ENCODE results near the gene RREB1.

Gene RREB1

DNA sequence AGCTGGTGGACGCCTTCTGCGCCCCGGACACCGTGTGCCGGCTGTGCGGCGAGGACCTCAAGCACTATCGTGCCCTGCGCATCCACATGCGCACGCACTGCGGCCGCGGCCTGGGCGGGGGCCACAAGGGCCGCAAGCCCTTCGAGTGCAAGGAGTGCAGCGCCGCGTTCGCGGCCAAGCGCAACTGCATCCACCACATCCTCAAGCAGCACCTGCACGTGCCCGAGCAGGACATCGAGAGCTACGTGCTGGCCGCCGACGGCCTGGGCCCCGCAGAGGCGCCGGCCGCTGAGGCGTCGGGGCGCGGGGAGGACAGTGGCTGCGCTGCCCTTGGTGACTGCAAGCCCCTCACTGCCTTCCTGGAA lies 122.5 kb downstream of the RREB1 start:
- no peak for DNase-seq

GRCh38 chr6:7230956-7231713 lies 123.4 kb downstream of the RREB1 start:
- DNase-seq, result no peak

GRCh38 chr6:7232351-7232750 lies 124.6 kb downstream of the RREB1 start:
- no peak for DNase-seq

- no peak for DNase-seq
Measured at GRCh38 chr6:7234547-7234946, 126.8 kb downstream of the RREB1 start.

DNA sequence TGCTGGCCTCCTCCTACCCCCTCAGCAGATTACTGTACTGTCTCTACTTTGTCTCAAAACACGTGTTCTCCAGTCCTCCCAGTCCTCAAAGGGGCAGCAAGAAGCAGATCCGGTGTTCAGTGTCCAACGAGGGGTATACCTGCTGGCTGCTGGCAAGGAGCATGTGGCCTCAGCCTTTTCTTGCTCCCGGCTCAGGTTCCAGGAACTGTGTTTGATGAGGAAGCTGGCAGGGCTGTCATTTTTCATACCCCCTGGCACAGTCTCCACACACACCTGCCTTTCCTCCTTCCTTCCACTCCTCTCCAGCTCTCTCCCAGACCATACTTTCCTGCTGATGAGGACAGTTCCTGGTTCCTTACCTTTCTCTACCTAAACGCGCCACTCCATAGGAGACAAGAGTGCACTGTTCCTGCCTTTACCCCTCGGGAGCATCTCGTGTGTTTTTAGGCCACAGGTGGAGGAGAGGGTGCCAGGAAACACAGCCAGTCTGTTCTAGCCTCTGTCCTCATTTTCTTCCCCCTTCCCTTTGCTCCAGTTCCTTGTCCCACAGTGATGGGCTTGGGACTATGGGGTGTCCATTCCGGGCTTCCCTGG lies 128.0 kb downstream of the RREB1 start:
- no peak for DNase-seq

GRCh38 chr6:7236306-7237209 lies 128.8 kb downstream of the RREB1 start:
- no peak for DNase-seq

GRCh38 chr6:7237653-7238188 lies 130.0 kb downstream of the RREB1 start:
- no peak for DNase-seq

DNA sequence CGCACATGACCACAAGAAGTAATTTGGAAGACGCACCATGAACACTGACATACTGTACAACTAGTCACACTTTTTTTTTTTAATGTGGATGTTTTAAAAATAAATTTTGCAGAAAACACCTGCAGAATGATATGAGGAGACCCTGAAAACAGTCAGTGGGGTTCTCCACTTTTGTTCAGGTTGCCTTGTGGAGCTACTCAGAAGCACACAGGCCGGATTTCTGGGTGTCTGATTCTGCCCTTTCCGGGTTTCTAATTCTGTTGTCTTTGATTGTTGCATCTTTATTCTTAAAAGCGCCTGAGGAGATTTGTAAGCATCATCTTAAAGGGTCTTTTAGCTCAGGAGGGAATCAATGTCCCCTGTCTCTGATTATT lies 130.8 kb downstream of the RREB1 start:
- DNase-seq, result no peak

GRCh38 chr6:7238900-7239589 lies 131.3 kb downstream of the RREB1 start:
- peak; percentile 61 for DNase-seq

GRCh38 chr6:7239590-7239948 lies 131.8 kb downstream of the RREB1 start:
- no peak for DNase-seq

DNA sequence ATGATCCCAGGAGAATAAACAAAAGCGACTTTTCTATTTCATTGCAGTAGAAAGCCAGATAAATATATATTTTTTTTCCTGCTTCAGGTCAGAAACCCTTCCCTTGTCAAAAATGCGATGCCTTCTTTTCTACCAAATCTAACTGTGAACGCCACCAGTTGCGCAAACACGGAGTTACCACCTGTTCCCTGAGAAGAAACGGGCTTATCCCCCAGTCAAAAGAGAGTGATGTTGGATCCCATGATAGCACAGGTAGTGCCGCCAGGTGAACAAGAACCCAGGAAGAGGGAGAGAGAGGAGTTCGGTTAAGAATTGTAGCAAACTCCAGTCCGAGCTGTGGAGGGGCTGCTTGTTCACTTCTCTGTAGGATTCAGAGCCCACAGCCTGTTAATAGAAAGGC lies 132.6 kb downstream of the RREB1 start:
- DNase-seq, result no peak

DNA sequence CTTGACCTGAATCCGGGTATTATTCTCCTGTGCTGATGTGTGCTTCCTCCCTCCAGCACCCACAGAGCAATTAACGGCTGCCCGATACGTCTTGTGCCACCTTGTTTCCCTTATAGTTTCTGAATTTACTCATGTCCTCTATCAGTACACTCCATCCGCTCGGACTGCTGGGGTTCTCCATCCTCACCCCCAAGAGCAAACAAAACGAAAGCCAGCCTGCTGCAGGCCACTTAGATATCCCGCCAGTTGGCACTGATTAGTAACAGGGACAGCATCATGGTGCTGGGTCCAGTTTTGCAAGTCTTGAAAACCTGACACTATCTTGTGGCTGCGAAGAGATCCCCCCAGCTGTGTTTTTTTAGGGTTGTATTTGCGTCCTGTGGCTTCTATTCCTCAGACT lies 133.4 kb downstream of the RREB1 start:
- DNase-seq, result no peak

DNA sequence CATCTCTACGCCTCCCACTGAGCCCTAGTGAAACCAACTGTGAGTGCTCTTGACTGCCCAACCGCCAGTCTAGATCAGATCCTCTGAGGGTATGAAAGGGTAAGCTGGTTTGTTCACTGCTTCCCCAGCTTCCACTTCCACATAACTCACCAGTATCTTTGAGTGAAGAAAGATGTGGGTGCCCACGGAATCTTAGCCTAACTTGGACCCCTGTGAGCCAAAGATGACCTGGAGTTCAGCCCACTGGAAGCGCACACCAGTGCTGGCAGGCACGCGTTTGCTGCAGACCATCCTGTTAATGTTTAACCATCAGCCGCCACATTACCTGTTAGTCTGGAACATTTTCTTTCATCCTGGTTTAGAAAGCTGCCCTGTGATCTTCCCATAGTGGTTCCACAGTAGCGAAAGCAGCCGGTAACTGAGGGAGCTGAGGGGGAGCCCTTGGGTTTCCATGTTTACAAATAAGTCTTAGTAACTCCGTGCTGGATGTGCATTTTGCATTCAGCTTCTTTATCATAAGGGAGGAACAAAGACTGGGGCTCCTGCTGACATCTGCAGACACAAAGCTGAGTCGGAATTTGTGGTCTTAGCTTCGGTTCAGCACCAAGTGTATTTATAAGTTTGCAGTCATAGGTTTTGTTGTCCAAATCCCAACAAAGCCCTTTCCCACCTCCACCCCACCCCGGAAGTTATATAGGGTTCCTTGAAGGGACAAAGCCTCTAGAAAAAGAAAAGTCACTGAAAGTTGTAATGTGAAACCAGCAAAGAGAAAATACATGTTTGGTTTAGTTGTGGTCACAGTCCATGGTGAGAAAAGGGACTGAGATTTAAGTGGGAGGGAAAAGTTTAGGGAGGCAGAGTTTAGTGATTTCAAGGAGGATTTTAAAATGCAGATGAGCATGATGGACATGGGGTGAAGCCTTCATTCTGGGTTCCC lies 134.2 kb downstream of the RREB1 start:
- no peak for DNase-seq

GRCh38 chr6:7242835-7243178 lies 135.0 kb downstream of the RREB1 start:
- no peak for DNase-seq

GRCh38 chr6:7243179-7243981 lies 135.6 kb downstream of the RREB1 start:
- DNase-seq, result peak; percentile 9

GRCh38 chr6:7245668-7246393 lies 138.1 kb downstream of the RREB1 start:
- no peak for DNase-seq

DNA sequence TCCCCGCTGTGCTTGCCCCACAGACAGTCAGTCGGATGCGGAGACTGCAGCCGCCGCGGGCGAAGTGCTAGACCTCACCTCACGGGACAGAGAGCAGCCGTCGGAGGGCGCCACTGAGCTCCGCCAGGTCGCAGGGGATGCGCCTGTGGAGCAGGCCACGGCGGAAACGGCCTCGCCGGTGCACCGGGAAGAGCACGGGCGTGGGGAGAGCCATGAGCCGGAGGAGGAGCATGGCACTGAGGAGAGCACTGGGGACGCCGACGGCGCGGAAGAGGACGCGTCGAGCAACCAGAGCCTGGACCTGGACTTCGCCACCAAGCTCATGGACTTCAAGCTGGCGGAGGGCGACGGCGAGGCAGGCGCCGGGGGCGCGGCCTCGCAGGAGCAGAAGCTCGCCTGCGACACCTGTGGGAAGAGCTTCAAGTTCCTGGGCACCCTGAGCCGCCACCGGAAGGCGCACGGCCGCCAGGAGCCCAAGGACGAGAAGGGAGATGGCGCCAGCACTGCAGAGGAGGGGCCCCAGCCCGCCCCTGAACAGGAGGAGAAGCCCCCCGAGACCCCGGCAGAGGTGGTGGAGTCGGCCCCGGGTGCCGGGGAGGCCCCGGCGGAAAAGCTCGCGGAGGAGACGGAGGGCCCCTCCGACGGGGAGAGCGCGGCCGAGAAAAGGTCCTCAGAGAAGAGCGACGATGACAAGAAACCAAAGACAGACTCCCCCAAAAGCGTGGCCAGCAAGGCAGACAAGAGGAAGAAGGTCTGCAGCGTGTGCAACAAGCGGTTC lies 138.8 kb downstream of the RREB1 start:
- DNase-seq, result no peak

- no peak for DNase-seq
Measured at GRCh38 chr6:7247179-7247456, 139.4 kb downstream of the RREB1 start.

DNA sequence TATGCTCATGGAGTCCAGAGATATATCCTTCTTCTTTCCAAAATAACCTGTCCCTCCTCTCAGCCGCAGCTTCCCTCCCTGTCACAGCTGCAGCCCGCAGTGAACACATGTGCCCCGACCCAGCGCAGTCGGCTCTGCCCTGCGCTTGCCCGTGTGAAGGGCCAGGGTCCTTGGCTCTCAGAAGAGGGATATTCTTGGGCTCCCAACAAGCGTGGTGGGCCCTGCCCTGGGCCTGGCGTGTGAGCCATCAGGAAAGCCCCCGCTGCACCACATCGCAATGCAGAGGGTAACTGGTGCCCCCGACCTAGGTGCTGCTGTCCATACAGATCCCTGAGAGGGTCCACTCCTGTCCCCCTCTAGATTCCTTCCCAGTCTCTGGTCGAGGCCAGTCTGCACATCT lies 140.1 kb downstream of the RREB1 start:
- DNase-seq, result no peak

DNA sequence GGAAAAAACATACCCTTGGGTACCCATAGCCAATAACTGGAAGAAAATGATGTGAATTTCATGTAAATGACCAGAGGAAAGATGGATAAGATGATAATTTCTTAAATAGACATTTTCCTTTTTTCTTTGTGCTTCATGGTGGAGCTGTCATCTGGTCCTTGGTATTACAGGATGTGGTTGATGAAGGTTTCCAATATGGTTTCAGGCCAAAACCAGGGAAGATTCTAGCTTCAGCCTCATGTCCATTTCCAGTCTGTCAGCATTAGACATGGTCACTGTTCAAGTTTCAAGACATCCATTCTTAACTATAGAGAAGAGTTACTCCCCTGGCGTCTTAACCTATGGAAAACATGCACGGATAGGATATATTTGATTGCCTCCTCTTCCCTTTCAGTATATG lies 141.6 kb downstream of the RREB1 start:
- no peak for DNase-seq

Measured in effector CD8-positive, alpha-beta T cell (primary cell).